HepG2 (cell line): ENCODE results near the gene HDGFL2. TPM values are rescaled to one million over a fixed set of nuclear protein-coding genes. Genes with fewer than 3 reads are reported as not detected.

Experiments
- ATAC-seq: fragments of 200-7000 bp; cut with Tn5 transposase; 3 replicates; pipeline ENCODE4 v1.9.1; 2020; ENCODE audit warnings: mild to moderate bottlenecking, moderate library complexity
- BruUV-seq: library from RNA; stranded (reverse); fragments of 400-500 nt; replicated peaks from 2 replicates; lab custom pipeline; 2021; lab: Mats Ljungman, UMichigan
- CTCF ChIA-PET: fragments of 300-600 bp; formaldehyde crosslinking; extraction: SDS; loops from one replicate; lab custom pipeline; 2021; ENCODE audit warnings: low total read pairs, inconsistent platforms, low intra/inter-chr PET ratio; lab: Yijun Ruan, JAX
- POLR2A ChIA-PET: fragments of 350-600 bp; sonication (Branson Sonifier 250); formaldehyde crosslinking; loops from one replicate; lab custom pipeline; 2020; ENCODE audit warnings: antibody characterized with exemption, inconsistent platforms; lab: Yijun Ruan, JAX
- DNase-seq: peaks from one replicate; pipeline ENCODE4 v3.0.0-alpha.2; 2015; ENCODE audit warnings: low spot score
- FAIRE-seq: peaks from 3 replicates; lab custom pipeline; 2011; peaks lifted over from hg19 to GRCh38; lab: Jason Lieb, UNC
- H2AFZ ChIP-seq: one replicate; pipeline ENCODE4 v1.6.1; 2011; ENCODE audit warnings: low read length, inconsistent platforms
- H3K27ac ChIP-seq: fragments of 300-600 bp; 3 replicates; pipeline ENCODE4 v1.8.0; 2011; ENCODE audit warnings: mixed run types, mild to moderate bottlenecking, mixed read lengths, low read length, inconsistent platforms; ENCODE audit not compliant: insufficient read depth; ENCODE audit errors: extremely low read length
- H3K27me3 ChIP-seq, 2 experiments: fragments of 200-600 bp in 1 of 2; 2 replicates in 1 of 2; 3 replicates in 1 of 2; pipeline versions ENCODE4 v1.6.0 to v1.8.0; 2011; ENCODE audit warnings: low read length in 2 of 2, mild to moderate bottlenecking in 2 of 2, moderate library complexity in 2 of 2, inconsistent platforms in 1 of 2; ENCODE audit not compliant: insufficient read depth in 2 of 2, control insufficient read depth in 1 of 2
- H3K36me3 ChIP-seq, 2 experiments: fragments of 200-600 bp in 1 of 2; replicated peaks in 1 of 2; 2 replicates in 1 of 2; 3 replicates in 1 of 2; pipeline versions ENCODE4 v1.5.1 to v1.8.0; 2011; ENCODE audit warnings: low read length in 2 of 2, inconsistent platforms in 1 of 2; ENCODE audit not compliant: insufficient read depth in 2 of 2, control insufficient read depth in 1 of 2
- H3K4me1 ChIP-seq: 2 replicates; pipeline ENCODE4 v1.5.1; 2012; ENCODE audit warnings: low read length, inconsistent platforms; ENCODE audit not compliant: insufficient read depth
- H3K4me2 ChIP-seq: 2 replicates; pipeline ENCODE4 v1.6.0; 2011; ENCODE audit warnings: low read depth, low read length, inconsistent platforms
- H3K4me3 ChIP-seq, 3 experiments: fragments of 200-600 bp in 1 of 3; sonication (generic), shearing (Covaris generic) in 1 of 3; replicated peaks in 1 of 3; 2 replicates each; pipeline ENCODE4 v1.5.1; 2011 to 2016; ENCODE audit warnings: low read length in 3 of 3, inconsistent platforms in 2 of 3, low read depth in 2 of 3, mild to moderate bottlenecking in 2 of 3, control low read depth in 1 of 3, mixed read lengths in 1 of 3; ENCODE audit not compliant: insufficient read depth in 1 of 3
- H3K79me2 ChIP-seq: one replicate; pipeline ENCODE4 v1.6.1; 2011; ENCODE audit warnings: low read length, inconsistent platforms; ENCODE audit not compliant: insufficient read depth
- H3K9ac ChIP-seq: 2 replicates; pipeline ENCODE4 v1.6.0; 2011; ENCODE audit warnings: mild to moderate bottlenecking, low read depth, low read length, inconsistent platforms; ENCODE audit not compliant: insufficient read depth
- H3K9me3 ChIP-seq: 2 replicates; pipeline ENCODE4 v1.5.1; 2012; ENCODE audit warnings: mild to moderate bottlenecking, low read length
- H4K20me1 ChIP-seq: 2 replicates; pipeline ENCODE4 v1.6.0; 2011; ENCODE audit warnings: inconsistent platforms, mild to moderate bottlenecking, low read length, moderate library complexity; ENCODE audit not compliant: insufficient read depth
- FOXO1 ChIP-seq: sonication (generic); formaldehyde crosslinking; IDR thresholded peaks from 2 replicates; pipeline ENCODE4 v1.4.0; 2020; ENCODE audit warnings: missing genetic modification reagents
- KLF6 ChIP-seq: IDR thresholded peaks from 2 replicates; pipeline ENCODE4 v1.8.0; 2016; ENCODE audit warnings: missing biosample characterization, missing genetic modification reagents
- NFKB2 ChIP-seq: sonication (generic); formaldehyde crosslinking; IDR thresholded peaks from 2 replicates; pipeline ENCODE4 v1.4.0; 2020; ENCODE audit warnings: missing genetic modification reagents, borderline replicate concordance
- PATZ1 ChIP-seq: sonication (generic); formaldehyde crosslinking; IDR thresholded peaks from 2 replicates; pipeline ENCODE4 v1.4.0; 2020; ENCODE audit warnings: missing genetic modification reagents
- SIX1 ChIP-seq: sonication (generic); formaldehyde crosslinking; IDR thresholded peaks from 2 replicates; pipeline ENCODE4 v1.4.0; 2020; ENCODE audit warnings: missing genetic modification reagents, borderline replicate concordance
- TFE3 ChIP-seq: IDR thresholded peaks from 2 replicates; pipeline ENCODE4 v1.6.1; 2016
- XBP1 ChIP-seq: sonication (generic); formaldehyde crosslinking; IDR thresholded peaks from 2 replicates; pipeline ENCODE4 v1.5.0; 2020; ENCODE audit warnings: missing genetic modification reagents
- XRCC5 ChIP-seq: fragments of 200-400 bp; formaldehyde crosslinking; optimal IDR thresholded peaks from 2 replicates; pipeline ENCODE3; 2017; ENCODE audit warnings: mild to moderate bottlenecking, low read length
- ZFP36 ChIP-seq: fragments of 150-350 bp; IDR thresholded peaks from 2 replicates; pipeline ENCODE4 v1.6.1; 2018; ENCODE audit warnings: borderline replicate concordance, low read length, low read depth; ENCODE audit not compliant: partially characterized antibody
- ZKSCAN5 ChIP-seq: sonication (generic); formaldehyde crosslinking; IDR thresholded peaks from 2 replicates; pipeline ENCODE4 v1.5.1; 2020; ENCODE audit warnings: mild to moderate bottlenecking, missing genetic modification reagents
- ZMYM3 ChIP-seq: sonication (generic); formaldehyde crosslinking; IDR thresholded peaks from 2 replicates; pipeline ENCODE4 v1.5.1; 2020; ENCODE audit warnings: mild to moderate bottlenecking, missing genetic modification reagents
- ZNF574 ChIP-seq: sonication (generic); formaldehyde crosslinking; IDR thresholded peaks from 2 replicates; pipeline ENCODE4 v1.4.0; 2020; ENCODE audit warnings: missing genetic modification reagents
- ZNF652 ChIP-seq: IDR thresholded peaks from 2 replicates; pipeline ENCODE4 v1.6.1; 2016; ENCODE audit warnings: low read depth, borderline replicate concordance
- ZNF740 ChIP-seq: sonication (generic); formaldehyde crosslinking; IDR thresholded peaks from 2 replicates; pipeline ENCODE4 v1.4.0; 2020; ENCODE audit warnings: missing genetic modification reagents
- WGBS: methylation state at CpG from one replicate; pipeline ENCODE4 v1.1.6; 2017; ENCODE audit warnings: low lambda C conversion rate; 5-methylcytosine and 5-hydroxymethylcytosine counted together
- in situ Hi-C: cut with HindIII; loops from 2 replicates; pipeline ENCODE4 v1.10.0; 2017; ENCODE audit warnings: low pct_unique_long_range_greater_than_20kb; ENCODE audit not compliant: extremely low pct_ligation_motif_present
- intact Hi-C: fragments of 100-400 bp; cut with micrococcal nuclease; formaldehyde crosslinking; loops from one replicate; pipeline ENCODE4 v1.10.0; 2022; ENCODE audit not compliant: unreplicated experiment
- polyA plus RNA-seq, 8 experiments: library from polyadenylated mRNA; depleted of rRNA in 3 of 8; stranded (reverse) in 7 of 8; unstranded in 1 of 8; fragments of >200 nt; fragmentation: Illumina TruSeq in 4 of 8; extraction: Trizol in 4 of 8; gene quantifications; 2 replicates each; pipeline versions ENCODE4 v1.2.1 to v1.2.3, GENCODE V29; 2011 to 2016; ENCODE audit warnings: low read depth in 4 of 8, missing spikeins in 1 of 8, mixed read lengths in 1 of 8; ENCODE audit not compliant: insufficient read depth in 1 of 8
- total RNA-seq, 5 experiments: library from RNA; depleted of rRNA; stranded (reverse); fragments of >200 nt; fragmentation: Illumina TruSeq; extraction: Trizol; gene quantifications; 2 replicates each; pipeline ENCODE4 v1.2.3, GENCODE V29; 2016; ENCODE audit warnings: low read depth in 1 of 5

HDGFL2 gene
- total and polyA plus RNA-seq, 2 of the 13 experiments (the other 11 are each of a cell fraction or from before 2014, with no cell fraction given): 20.0 to 51.1 TPM

GRCh38 chr19:4519521-4520277 lies 47.6 kb downstream of the HDGFL2 start:
- no peak for DNase-seq
- TF ChIP-seq ZFP36: peak; percentile 36
- TF ChIP-seq ZNF574 (CRISPR knock-in tag): 0 out of 2 replicates have a peak, but pooled peaks have one; percentile 10
- TF ChIP-seq ZKSCAN5: peak; percentile 65; the same call in 1 of the 2 replicates
- TF ChIP-seq SIX1 (CRISPR knock-in tag): no peak
- TF ChIP-seq NFKB2: 0 out of 2 replicates have a peak, but pooled peaks have one; percentile 51
- no peak for TF ChIP-seq XBP1 (CRISPR knock-in tag)
- TF ChIP-seq FOXO1 (CRISPR knock-in tag): no peak
- TF ChIP-seq XRCC5: peak; percentile 23
- peak; percentile 61 for TF ChIP-seq PATZ1 (CRISPR knock-in tag)
- TF ChIP-seq ZMYM3 (CRISPR knock-in tag): 0 out of 2 replicates have a peak, but pooled peaks have one; percentile 15
- TF ChIP-seq TFE3 (CRISPR knock-in tag): peak; percentile 27; the same call in 1 of the 2 replicates
- TF ChIP-seq KLF6: no peak
- TF ChIP-seq ZNF740 (CRISPR knock-in tag): 0 out of 2 replicates have a peak, but pooled peaks have one; percentile 17
- no peak for TF ChIP-seq ZNF652
- peak overlapping the region; percentile 47 for H3K27ac ChIP-seq
- intact Hi-C loops: no loop called here
- 19% methylated on average over 7 of the region's 9 CpGs for WGBS
- no peaks in the 10 kb centered on the region for H3K9me3 ChIP-seq
- peak overlapping the region; percentile 60 for H3K4me2 ChIP-seq
- no peaks in the 10 kb centered on the region for H3K36me3 ChIP-seq
- peak overlapping the region in 1 of 3 experiments; percentile 17; a peak in 1 of 6 replicates for H3K4me3 ChIP-seq
- H3K79me2 ChIP-seq: no peaks in the 10 kb centered on the region
- no peaks in the 10 kb centered on the region for H4K20me1 ChIP-seq
- H3K4me1 ChIP-seq: peaks cover 68% of the 10 kb centered on the region
- ChIA-PET CTCF (no interaction called here), POLR2A (no interaction called here)
- ATAC-seq: no peak
- no peak for FAIRE-seq
- in situ Hi-C loops: no loop called here
- H3K9ac ChIP-seq: peak overlapping the region; percentile 60
- no peaks in the 10 kb centered on the region for H3K27me3 ChIP-seq
- BruUV-seq: no TSS peak
- H2AFZ ChIP-seq: peak overlapping the region; percentile 25
